Stimulated activated naive CD4-positive, alpha-beta T cell treated with Interleukin-2 at 50 U/mL for 16 hours (primary cell): Measurements from ENCODE around the gene SWI5.
A peak's percentile ranks its signal among the peaks of the same experiment; 100 is the strongest.

Experiments used
- DNase-seq: peaks from one replicate; lab custom pipeline; 2025; lab: John Stamatoyannopoulos, UW

SWI5 gene

GRCh38 chr9:128252317-128253139 lies 23.5 kb upstream of the SWI5 start:
- DNase-seq: no peak

- DNase-seq: no peak
Observed at GRCh38 chr9:128253140-128253990, 22.7 kb upstream of the SWI5 start.

- DNase-seq: no peak
Observed at GRCh38 chr9:128253991-128254346, 22.1 kb upstream of the SWI5 start.

GRCh38 chr9:128254362-128254761 lies 21.7 kb upstream of the SWI5 start:
- DNase-seq: no peak

- DNase-seq: peak; percentile 33
Observed at GRCh38 chr9:128254855-128255759, 21.0 kb upstream of the SWI5 start.

GRCh38 chr9:128257086-128257825 lies 18.8 kb upstream of the SWI5 start:
- no peak for DNase-seq

- DNase-seq: no peak
Observed at GRCh38 chr9:128257907-128258306, 18.2 kb upstream of the SWI5 start.

- DNase-seq: no peak
Observed at GRCh38 chr9:128258326-128258725, 17.8 kb upstream of the SWI5 start.

GRCh38 chr9:128259156-128259555 lies 16.9 kb upstream of the SWI5 start:
- DNase-seq: no peak

GRCh38 chr9:128260340-128260739 lies 15.7 kb upstream of the SWI5 start:
- no peak for DNase-seq

- no peak for DNase-seq
Observed at GRCh38 chr9:128262687-128263086, 13.4 kb upstream of the SWI5 start.

GRCh38 chr9:128265348-128265847 lies 10.7 kb upstream of the SWI5 start:
- DNase-seq: no peak

GRCh38 chr9:128266868-128267590 lies 9.0 kb upstream of the SWI5 start:
- no peak for DNase-seq

GRCh38 chr9:128271112-128271511 lies 5.0 kb upstream of the SWI5 start:
- no peak for DNase-seq

- no peak for DNase-seq
Observed at GRCh38 chr9:128271512-128271911, 4.6 kb upstream of the SWI5 start.

- DNase-seq: no peak
Observed at GRCh38 chr9:128274245-128274644, 1.8 kb upstream of the SWI5 start.

- DNase-seq: peak; percentile 88
Observed at GRCh38 chr9:128275198-128276007, 673 bp upstream of the SWI5 start, which contains the start of gene GOLGA2. Gene GOLGA2, minus strand, starts transcription at chr9:128276007. Its CDS starts 31 bp downstream, at chr9:128275976.

GRCh38 chr9:128276574-128277270 lies 646 bp downstream of the SWI5 start:
- no peak for DNase-seq
